ENCODE measurements around the gene AKAP5. TPM values are rescaled to one million over a fixed set of nuclear protein-coding genes. Genes with fewer than 3 reads are reported as not detected.

The AKAP5 gene
- total and polyA plus RNA-seq, 2 of the 8 experiments (the other 6 are each of a cell fraction or from before 2014, with no cell fraction given): 0.50 to 3.8 TPM

DNA sequence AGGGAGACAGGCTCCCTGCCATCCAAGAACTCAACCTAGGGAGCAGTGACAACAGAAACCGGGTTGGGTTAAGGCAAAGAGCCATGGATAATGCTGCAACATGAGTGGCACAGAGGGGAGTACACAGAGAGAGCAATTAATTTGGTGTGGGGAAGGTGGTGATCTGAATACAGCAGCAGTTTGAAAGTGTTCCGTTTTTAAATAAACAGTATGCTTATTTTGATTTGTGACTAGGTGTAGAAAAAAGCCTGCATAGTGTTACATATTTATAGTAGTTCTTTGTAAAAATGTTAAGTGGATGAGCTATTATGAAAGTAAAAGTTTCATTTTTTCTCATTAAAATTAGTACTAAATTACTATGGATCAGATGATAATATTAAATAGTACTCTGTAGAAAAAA is 8.7 kb downstream of the AKAP5 start:
- H3K56ac ChIP-seq (replicated peaks; ENCODE audit: insufficient read length, low read depth, low read length): no peak overlapping the region
- TF ChIP-seq, protein P1, sequence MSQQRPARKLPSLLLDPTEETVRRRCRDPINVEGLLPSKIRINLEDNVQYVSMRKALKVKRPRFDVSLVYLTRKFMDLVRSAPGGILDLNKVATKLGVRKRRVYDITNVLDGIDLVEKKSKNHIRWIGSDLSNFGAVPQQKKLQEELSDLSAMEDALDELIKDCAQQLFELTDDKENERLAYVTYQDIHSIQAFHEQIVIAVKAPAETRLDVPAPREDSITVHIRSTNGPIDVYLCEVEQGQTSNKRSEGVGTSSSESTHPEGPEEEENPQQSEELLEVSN (IDR thresholded peaks at IDR 0.05): no peak
- TF ChIP-seq SP4 (IDR thresholded peaks at IDR 0.05; ENCODE audit: low read length): no peak
- no peak for TF ChIP-seq CBX8 (IDR thresholded peaks at IDR 0.05; ENCODE audit: borderline replicate concordance, low read depth, low read length)
- TF ChIP-seq SIX5 (IDR thresholded peaks at IDR 0.05; ENCODE audit: low read depth, low read length): no peak
- TF ChIP-seq, protein P2, sequence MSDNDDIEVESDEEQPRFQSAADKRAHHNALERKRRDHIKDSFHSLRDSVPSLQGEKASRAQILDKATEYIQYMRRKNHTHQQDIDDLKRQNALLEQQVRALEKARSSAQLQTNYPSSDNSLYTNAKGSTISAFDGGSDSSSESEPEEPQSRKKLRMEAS (IDR thresholded peaks at IDR 0.05): no peak
- no peak for TF ChIP-seq TAF7 (optimal IDR thresholded peaks at IDR 0.05; ENCODE audit: borderline replicate concordance, low read depth, low read length)
- TF ChIP-seq JUND (IDR thresholded peaks at IDR 0.05; ENCODE audit: low read length): no peak
- TF ChIP-seq RXRA (IDR thresholded peaks at IDR 0.05; ENCODE audit: insufficient read depth, low read depth, low read length): no peak
- no peak for TF ChIP-seq SP2 (IDR thresholded peaks at IDR 0.05; ENCODE audit: low read length)
- TF ChIP-seq, protein P3, sequence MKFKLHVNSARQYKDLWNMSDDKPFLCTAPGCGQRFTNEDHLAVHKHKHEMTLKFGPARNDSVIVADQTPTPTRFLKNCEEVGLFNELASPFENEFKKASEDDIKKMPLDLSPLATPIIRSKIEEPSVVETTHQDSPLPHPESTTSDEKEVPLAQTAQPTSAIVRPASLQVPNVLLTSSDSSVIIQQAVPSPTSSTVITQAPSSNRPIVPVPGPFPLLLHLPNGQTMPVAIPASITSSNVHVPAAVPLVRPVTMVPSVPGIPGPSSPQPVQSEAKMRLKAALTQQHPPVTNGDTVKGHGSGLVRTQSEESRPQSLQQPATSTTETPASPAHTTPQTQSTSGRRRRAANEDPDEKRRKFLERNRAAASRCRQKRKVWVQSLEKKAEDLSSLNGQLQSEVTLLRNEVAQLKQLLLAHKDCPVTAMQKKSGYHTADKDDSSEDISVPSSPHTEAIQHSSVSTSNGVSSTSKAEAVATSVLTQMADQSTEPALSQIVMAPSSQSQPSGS (IDR thresholded peaks at IDR 0.05; ENCODE audit: low read length): no peak
- TF ChIP-seq HDAC6 (IDR thresholded peaks at IDR 0.05; ENCODE audit: low read depth, low read length): no peak
- no peak for TF ChIP-seq BRCA1 (IDR thresholded peaks at IDR 0.05; ENCODE audit: low read depth, low read length)

More for the DNA sequence above, 8.7 kb downstream of the AKAP5 start:
- Histone ChIP-seq H3K4me1 (replicated peaks in 1 of 4; ENCODE audit: control insufficient read depth in 3 of 4, insufficient read depth in 4 of 4, low read length in 3 of 4) (no peaks in the 10 kb centered on the region), H2BK120ac (replicated peaks; ENCODE audit: low read depth, low read length) (no peak overlapping the region), H4K20me1 (replicated peaks in 1 of 2; ENCODE audit: control insufficient read depth in 1 of 2, insufficient read depth in 2 of 2, low read length in 2 of 2) (peaks cover 2 to 3% of the 10 kb centered on the region in 2 experiments), H2BK12ac (ENCODE audit: low read depth, low read length) (no peak overlapping the region), H3K27me3 (replicated peaks in 1 of 4; ENCODE audit: control insufficient read depth in 3 of 4, extremely low read depth in 1 of 4, insufficient read depth in 3 of 4, low read length in 3 of 4) (no peaks in the 10 kb centered on the region), H4K8ac (ENCODE audit: extremely low read depth, insufficient read depth, low read length) (no peak overlapping the region), H3K27ac (ENCODE audit: low read depth, low read length) (no peak overlapping the region), H3K4ac (replicated peaks; ENCODE audit: insufficient read length, low read depth, low read length) (no peak overlapping the region), H3K18ac (ENCODE audit: extremely low read depth, low read length) (no peak overlapping the region), H3K4me2 (ENCODE audit: insufficient read depth in 1 of 2, low read depth in 2 of 2, low read length in 2 of 2) (no peak overlapping the region), H4K5ac (ENCODE audit: insufficient read length, low read depth, low read length) (no peak overlapping the region), H3K23me2 (ENCODE audit: low read depth, low read length) (no peaks in the 10 kb centered on the region), H2BK20ac (ENCODE audit: low read length) (no peak overlapping the region), H3K79me2 (ENCODE audit: control insufficient read depth in 1 of 2, insufficient read depth in 2 of 2, low read length in 2 of 2) (no peaks in the 10 kb centered on the region), H3K36me3 (ENCODE audit: control insufficient read depth in 2 of 4, insufficient read depth in 4 of 4, low read length in 3 of 4) (no peaks in the 10 kb centered on the region), H3K9ac (replicated peaks in 1 of 4; ENCODE audit: extremely low read depth in 1 of 4, low read depth in 3 of 4, low read length in 3 of 4) (no peak overlapping the region), H2AK5ac (ENCODE audit: low read depth, low read length) (no peak overlapping the region), H4K91ac (replicated peaks; ENCODE audit: insufficient read length, low read length) (no peak overlapping the region), H3K4me3 (ENCODE audit: extremely low read depth in 1 of 4, insufficient read depth in 2 of 4, low read depth in 3 of 4, low read length in 4 of 4) (no peak overlapping the region), H3K14ac (ENCODE audit: insufficient read length) (no peak overlapping the region), H3K23ac (ENCODE audit: insufficient read length) (no peak overlapping the region), H2AFZ (ENCODE audit: low read length) (no peak overlapping the region), H3K9me3 (ENCODE audit: insufficient read depth in 2 of 2, low read depth in 1 of 2, low read length in 1 of 2) (no peaks in the 10 kb centered on the region), H3K79me1 (ENCODE audit: low read depth, low read length) (no peaks in the 10 kb centered on the region), H2BK15ac (ENCODE audit: low read length) (no peak overlapping the region), H2BK5ac (ENCODE audit: low read depth, low read length) (no peak overlapping the region)
- POLR2A ChIA-PET (ENCODE audit: partially characterized antibody): interaction anchor here (0.8 to 1.0 kb wide), 2 partner anchors 8 to 66 kb away, joined by 3 read pairs; partner anchors contain the start of genes AKAP5 and HSPA2
- CTCF ChIA-PET (ENCODE audit: partially characterized antibody): interaction anchor here (1.1 kb wide), 1 partner anchor 25 kb away, joined by 3 read pairs; no protein-coding TSS in a partner anchor
- 87% methylated on average over 2 of the region's 2 CpGs; no CpG with 5 or more reads in 1 of the 2 experiments for WGBS, 2 experiments (ENCODE audit: extremely low coverage in 1 of 2, insufficient coverage in 1 of 2, insufficient read length in 1 of 2, insufficient replicate concordance in 2 of 2, low coverage in 1 of 2, low lambda C conversion rate in 2 of 2, missing lambda C conversion rate in 1 of 2)
- no peak for DNase-seq (ENCODE audit: low read depth in 1 of 2, low spot score in 2 of 2)
- FAIRE-seq: no peak
